OCI-LY3 (cell line): ENCODE results near the gene ACP3.
A peak's percentile ranks its signal among the peaks of the same experiment; 100 is the strongest.

Experiments
- H2AFZ ChIP-seq: fragments of 200-600, 300-600 bp; shearing (Covaris generic); 2 replicates; pipeline ENCODE4 v1.6.0; 2014; ENCODE audit warnings: antibody characterized with exemption, low read depth, low read length
- H3K27ac ChIP-seq: fragments of 200-600, 300-600 bp; sonication (generic); 2 replicates; pipeline ENCODE4 v1.5.1; 2014; ENCODE audit warnings: mild to moderate bottlenecking, low read length, moderate library complexity, mixed read lengths
- H3K27me3 ChIP-seq: fragments of 200-600, 300-600 bp; sonication (generic); 2 replicates; pipeline ENCODE4 v1.6.1; 2014; ENCODE audit warnings: low read depth, low read length, mixed read lengths
- H3K36me3 ChIP-seq: fragments of 200-600, 300-600 bp; sonication (generic); replicated peaks from 2 replicates; pipeline ENCODE3; 2014; ENCODE audit warnings: low read depth, low read length, mixed read lengths
- H3K4me1 ChIP-seq: fragments of 300-600, 200-600 bp; sonication (generic); 2 replicates; pipeline ENCODE4 v1.6.1; 2014; ENCODE audit warnings: low read length, mixed read lengths
- H3K4me2 ChIP-seq: fragments of 200-600, 300-600 bp; sonication (generic); 2 replicates; pipeline ENCODE4 v1.6.1; 2014; ENCODE audit warnings: low read length, mixed read lengths
- H3K4me3 ChIP-seq: fragments of 300-600, 200-600 bp; sonication (generic); 2 replicates; pipeline ENCODE4 v1.5.1; 2014; ENCODE audit warnings: antibody characterized with exemption, mild to moderate bottlenecking, low read length, moderate library complexity
- H3K79me2 ChIP-seq: fragments of 300-600, 200-600 bp; shearing (Covaris generic); 2 replicates; pipeline ENCODE4 v1.6.1; 2014; ENCODE audit warnings: mild to moderate bottlenecking, low read length, mixed read lengths
- H3K9ac ChIP-seq: fragments of 300-600, 200-600 bp; shearing (Covaris generic); 2 replicates; pipeline ENCODE4 v1.6.0; 2014; ENCODE audit warnings: mild to moderate bottlenecking, low read length, moderate library complexity
- H3K9me3 ChIP-seq: fragments of 200-600, 300-600 bp; shearing (Covaris generic); 2 replicates; pipeline ENCODE4 v1.6.1; 2014; ENCODE audit warnings: low read length, mixed read lengths; ENCODE audit not compliant: insufficient read depth
- H4K20me1 ChIP-seq: fragments of 200-600, 300-600 bp; sonication (generic); 2 replicates; pipeline ENCODE4 v1.6.1; 2016; ENCODE audit warnings: low read length, mixed read lengths; ENCODE audit not compliant: insufficient read depth
- EZH2phosphoT487 ChIP-seq: fragments of 200-600 bp; shearing (Covaris generic); IDR thresholded peaks from 2 replicates; pipeline ENCODE4 v1.6.1; 2018; ENCODE audit warnings: antibody characterized with exemption, mixed run types, low read depth
- TF ChIP-seq, protein P1 (sequence below): fragments of 200-600, 300-600 bp; sonication (generic); IDR thresholded peaks from 2 replicates; pipeline ENCODE4 v1.5.1; 2014; ENCODE audit warnings: antibody characterized with exemption, low read length, low read depth

Gene ACP3

DNA sequence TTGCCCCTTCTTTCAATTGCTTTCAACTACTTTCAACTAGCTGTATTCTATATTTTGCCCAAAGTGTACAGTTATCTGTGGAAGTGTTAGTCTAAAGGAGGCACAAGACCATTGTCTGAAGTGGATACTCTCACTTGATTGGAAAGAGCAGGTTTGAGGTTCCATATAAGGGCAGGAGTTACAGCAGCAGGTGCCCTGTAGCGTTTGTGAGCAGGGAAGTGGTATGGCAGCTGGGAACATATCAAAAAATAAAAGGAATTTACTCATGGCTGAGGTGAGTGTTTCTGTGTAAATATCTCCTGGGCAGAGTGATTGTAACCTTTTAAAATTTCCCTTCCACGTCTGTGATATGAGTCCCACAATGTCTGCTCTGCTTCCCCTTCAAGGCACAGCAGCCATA, 61.6 kb downstream of the ACP3 start:
- TF ChIP-seq, protein P1, sequence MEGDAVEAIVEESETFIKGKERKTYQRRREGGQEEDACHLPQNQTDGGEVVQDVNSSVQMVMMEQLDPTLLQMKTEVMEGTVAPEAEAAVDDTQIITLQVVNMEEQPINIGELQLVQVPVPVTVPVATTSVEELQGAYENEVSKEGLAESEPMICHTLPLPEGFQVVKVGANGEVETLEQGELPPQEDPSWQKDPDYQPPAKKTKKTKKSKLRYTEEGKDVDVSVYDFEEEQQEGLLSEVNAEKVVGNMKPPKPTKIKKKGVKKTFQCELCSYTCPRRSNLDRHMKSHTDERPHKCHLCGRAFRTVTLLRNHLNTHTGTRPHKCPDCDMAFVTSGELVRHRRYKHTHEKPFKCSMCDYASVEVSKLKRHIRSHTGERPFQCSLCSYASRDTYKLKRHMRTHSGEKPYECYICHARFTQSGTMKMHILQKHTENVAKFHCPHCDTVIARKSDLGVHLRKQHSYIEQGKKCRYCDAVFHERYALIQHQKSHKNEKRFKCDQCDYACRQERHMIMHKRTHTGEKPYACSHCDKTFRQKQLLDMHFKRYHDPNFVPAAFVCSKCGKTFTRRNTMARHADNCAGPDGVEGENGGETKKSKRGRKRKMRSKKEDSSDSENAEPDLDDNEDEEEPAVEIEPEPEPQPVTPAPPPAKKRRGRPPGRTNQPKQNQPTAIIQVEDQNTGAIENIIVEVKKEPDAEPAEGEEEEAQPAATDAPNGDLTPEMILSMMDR, result no peak
- no peak for TF ChIP-seq EZH2phosphoT487
- H3K9me3 ChIP-seq, result no peaks in the 10 kb centered on the region
- H3K36me3 ChIP-seq, result no peaks in the 10 kb centered on the region
- no peaks in the 10 kb centered on the region for H4K20me1 ChIP-seq
- H3K79me2 ChIP-seq, result no peaks in the 10 kb centered on the region
- H3K4me2 ChIP-seq, result no peak overlapping the region
- H2AFZ ChIP-seq, result no peak overlapping the region
- H3K4me1 ChIP-seq, result peaks cover 23% of the 10 kb centered on the region
- no peaks in the 10 kb centered on the region for H3K27me3 ChIP-seq
- H3K27ac ChIP-seq, result no peak overlapping the region
- no peak overlapping the region for H3K4me3 ChIP-seq
- H3K9ac ChIP-seq, result no peak overlapping the region

DNA sequence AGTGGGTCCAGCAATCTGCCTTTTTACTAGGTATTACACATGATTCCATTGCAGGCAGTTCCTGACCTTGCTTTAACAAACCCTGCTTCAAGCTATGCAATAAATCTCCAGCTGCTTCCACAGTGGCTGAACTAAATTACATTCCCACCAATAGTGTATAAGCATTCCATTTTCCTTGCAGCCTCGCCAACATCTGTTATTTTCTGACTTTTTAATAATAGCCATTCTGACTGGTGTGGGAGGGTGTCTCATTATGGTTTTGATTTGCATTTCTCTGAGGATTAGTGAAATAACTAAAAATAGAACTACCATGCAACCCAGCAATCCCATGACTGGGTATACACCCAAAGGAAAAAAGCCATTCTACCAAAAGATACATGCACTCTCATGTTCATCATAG, 63.7 kb downstream of the ACP3 start:
- Histone ChIP-seq H3K9ac (no peak overlapping the region), H3K36me3 (no peaks in the 10 kb centered on the region), H4K20me1 (no peaks in the 10 kb centered on the region), H3K4me3 (no peak overlapping the region), H3K27ac (no peak overlapping the region), H3K4me2 (0 out of 2 replicates have a peak overlapping the region, but pooled peaks have one; percentile 15), H3K9me3 (no peaks in the 10 kb centered on the region), H3K27me3 (no peaks in the 10 kb centered on the region), H3K4me1 (peaks cover 23% of the 10 kb centered on the region), H3K79me2 (no peaks in the 10 kb centered on the region), H2AFZ (no peak overlapping the region)
- no peak for TF ChIP-seq EZH2phosphoT487
- TF ChIP-seq, protein P1, result no peak

DNA sequence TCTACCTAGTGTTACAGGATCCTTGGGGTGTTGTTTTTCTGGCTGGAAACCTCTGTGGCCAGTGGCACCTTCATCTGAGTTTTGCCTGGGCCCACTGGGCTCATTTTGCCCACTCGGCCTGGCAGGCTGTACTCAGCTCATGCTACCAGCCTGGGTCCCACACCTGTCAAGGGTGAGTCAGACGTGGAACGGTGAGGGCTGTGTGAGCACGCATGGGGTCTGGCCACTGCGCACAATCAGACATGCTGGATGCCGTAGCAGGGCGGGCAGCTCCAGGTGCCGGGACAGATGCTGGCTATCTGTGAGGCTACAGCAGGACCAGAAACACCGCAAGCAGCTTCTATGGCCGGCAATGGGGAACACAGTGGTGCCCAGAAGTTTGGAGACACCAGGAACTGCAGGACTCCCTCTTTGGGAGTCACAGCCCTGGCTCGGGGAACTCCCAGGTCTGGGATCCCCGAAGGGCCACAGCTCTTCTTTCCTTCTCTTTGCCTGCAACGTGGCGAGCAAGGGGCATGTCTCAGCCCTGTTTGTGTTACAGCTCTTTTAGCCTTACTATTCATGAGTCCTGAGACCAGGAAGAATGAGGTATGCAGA, 64.2 kb downstream of the ACP3 start:
- Histone ChIP-seq H3K79me2 (no peaks in the 10 kb centered on the region), H4K20me1 (no peaks in the 10 kb centered on the region), H3K9me3 (no peaks in the 10 kb centered on the region), H3K27me3 (no peaks in the 10 kb centered on the region), H3K9ac (no peak overlapping the region), H3K4me3 (no peak overlapping the region), H3K27ac (no peak overlapping the region), H3K36me3 (no peaks in the 10 kb centered on the region), H2AFZ (no peak overlapping the region), H3K4me1 (peaks cover 23% of the 10 kb centered on the region), H3K4me2 (0 out of 2 replicates have a peak overlapping the region, but pooled peaks have one; percentile 15)
- TF ChIP-seq, protein P1, result no peak
- TF ChIP-seq EZH2phosphoT487, result no peak

DNA sequence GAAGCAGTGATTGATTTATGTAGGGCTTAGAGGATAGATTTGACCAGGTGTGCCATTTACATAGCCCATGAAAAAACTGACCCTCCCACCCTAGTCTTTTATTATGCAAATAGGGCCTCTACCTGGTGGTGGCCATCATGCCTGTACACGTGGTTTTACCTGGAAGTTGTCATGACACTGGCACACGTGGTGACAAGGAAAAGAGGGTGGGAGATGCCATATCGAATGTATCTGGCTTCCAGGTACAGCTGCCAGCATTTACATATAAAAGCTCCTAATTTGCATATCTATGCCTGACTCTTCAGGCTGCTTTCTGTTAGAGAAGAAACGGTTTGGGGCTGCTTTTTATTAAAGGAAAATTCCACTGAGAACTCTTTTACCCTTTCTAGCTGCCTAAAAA, 65.1 kb downstream of the ACP3 start:
- Histone ChIP-seq H3K9me3 (no peaks in the 10 kb centered on the region), H3K79me2 (no peaks in the 10 kb centered on the region)

More for the DNA sequence above, 65.1 kb downstream of the ACP3 start:
- H3K27ac ChIP-seq, result no peak overlapping the region
- no peak overlapping the region for H2AFZ ChIP-seq
- H3K27me3 ChIP-seq, result 0 out of 2 replicates have a peak, but pooled peaks cover 3% of the 10 kb centered on the region
- no peak overlapping the region for H3K4me3 ChIP-seq
- H3K4me1 ChIP-seq, result peaks cover 23% of the 10 kb centered on the region
- H3K4me2 ChIP-seq, result no peak overlapping the region
- TF ChIP-seq, protein P1, result no peak
- no peaks in the 10 kb centered on the region for H4K20me1 ChIP-seq
- no peak overlapping the region for H3K9ac ChIP-seq
- H3K36me3 ChIP-seq, result no peaks in the 10 kb centered on the region
